Aorta (tissue), 5 donors: ENCODE measurements around the gene INSIG2. TPM values are rescaled to one million over a fixed set of nuclear protein-coding genes. Genes with fewer than 3 reads are reported as not detected.

Experiments
- ATAC-seq: fragments of 200-7000 bp; cut with Tn5 transposase; one replicate; pipeline ENCODE4 v1.9.1; 2022; ENCODE audit warnings: moderate library complexity; ENCODE audit not compliant: low FRiP score
- DNase-seq, 2 donors: peaks; one replicate each; pipeline ENCODE4 v3.0.0-alpha.2; 2020
- H3K27ac ChIP-seq, 2 donors: one replicate each; pipeline ENCODE4 v1.5.1; 2013; ENCODE audit warnings: low read length in 2 of 2, mild to moderate bottlenecking in 2 of 2, moderate library complexity in 2 of 2, control low read depth in 1 of 2, inconsistent platforms in 1 of 2, low read depth in 1 of 2
- H3K27me3 ChIP-seq, 2 donors: one replicate each; pipeline ENCODE4 v1.6.1; 2013; ENCODE audit warnings: control low read depth in 1 of 2, low read length in 1 of 2, mild to moderate bottlenecking in 1 of 2, moderate library complexity in 1 of 2; ENCODE audit not compliant: insufficient read depth in 2 of 2, control insufficient read depth in 1 of 2
- H3K36me3 ChIP-seq, 2 donors: one replicate each; pipeline ENCODE4 v1.6.1; 2013; ENCODE audit warnings: control low read depth in 1 of 2, low read length in 1 of 2, mild to moderate bottlenecking in 1 of 2; ENCODE audit not compliant: insufficient read depth in 2 of 2, control insufficient read depth in 1 of 2
- H3K4me1 ChIP-seq, 2 donors: one replicate each; pipeline ENCODE4 v1.6.1; 2013; ENCODE audit warnings: low read length in 2 of 2, control low read depth in 1 of 2, mild to moderate bottlenecking in 1 of 2, moderate library complexity in 1 of 2; ENCODE audit not compliant: insufficient read depth in 2 of 2, control insufficient read depth in 1 of 2
- H3K4me3 ChIP-seq, 2 donors: one replicate each; pipeline ENCODE4 v1.5.1; 2013; ENCODE audit warnings: low read length in 2 of 2, control low read depth in 1 of 2, mild to moderate bottlenecking in 1 of 2
- H3K9me3 ChIP-seq: one replicate; pipeline ENCODE4 v1.6.1; 2013; ENCODE audit warnings: mild to moderate bottlenecking, low read length; ENCODE audit not compliant: control insufficient read depth
- WGBS, 2 donors: extraction: QIAGEN DNeasy Blood & Tissue Kit; methylation state at CpG; one replicate each; pipeline ENCODE4 v1.1.7; 2013; 5-methylcytosine and 5-hydroxymethylcytosine counted together
- intact Hi-C, 2 donors: fragments of 100-400 bp; cut with DNase I; formaldehyde crosslinking; loops; one replicate each; pipeline versions ENCODE4 v1.14.2 to v1.15.0; 2022
- polyA plus RNA-seq, 2 donors: library from polyadenylated mRNA; stranded (reverse); fragments of 200-250 nt; gene quantifications; one replicate each; pipeline ENCODE4 v1.2.3, GENCODE V29; 2013
- total RNA-seq, 2 donors: library from RNA; stranded (reverse); fragmentation: NEBNext Ultra II Directional; extraction: Animal tissue kit (Norgen Biotek cat#: 25700); gene quantifications; one replicate each; pipeline ENCODE4 v1.2.1, GENCODE V29; 2021
- donor health status: healthy with polysubstance abuse.
- donor health status: Bipolar disorder and iron deficiency.
- donor health status: DM: no; HTN: no; CAD: no.
- donor health status: DM: no; HTN: no; CAD: no.
- donor health status: DM: yes; HTN: yes; CAD: no.

Gene INSIG2
- total and polyA plus RNA-seq, 4 donors: 34.2 to 44.5 (median 39.2) TPM

GRCh38 chr2:118114863-118115262 is 26.6 kb downstream of the INSIG2 start:
- no peak overlapping the region for H3K4me3 ChIP-seq
- WGBS, 2 donors: 75 to 83% methylated on average over 2 of the region's 2 CpGs
- no peak for ATAC-seq
- no peak overlapping the region for H3K27ac ChIP-seq
- peaks cover 0 to 3% of the 10 kb centered on the region in 2 donors for H3K4me1 ChIP-seq
- H3K27me3 ChIP-seq: no peaks in the 10 kb centered on the region
- H3K36me3 ChIP-seq: no peaks in the 10 kb centered on the region
- DNase-seq: no peak
- intact Hi-C loops: no loop called here
- no peaks in the 10 kb centered on the region for H3K9me3 ChIP-seq

- WGBS, 2 donors: 92 to 97% methylated on average over 4 of the region's 4 CpGs
- intact Hi-C loops: no loop called here
- Histone ChIP-seq H3K9me3 (no peaks in the 10 kb centered on the region), H3K4me1 (peaks cover 0 to 3% of the 10 kb centered on the region in 2 donors), H3K36me3 (no peaks in the 10 kb centered on the region), H3K27me3 (no peaks in the 10 kb centered on the region), H3K4me3 (no peak overlapping the region), H3K27ac (no peak overlapping the region)
- ATAC-seq (no peak), DNase-seq (no peak)
These were observed 27.5 kb downstream of the INSIG2 start for GRCh38 chr2:118115761-118116160.

GRCh38 chr2:118118479-118118878 is 30.2 kb downstream of the INSIG2 start:
- intact Hi-C loops: no loop called here
- Histone ChIP-seq H3K4me1 (peaks cover 0 to 6% of the 10 kb centered on the region in 2 donors), H3K27me3 (no peaks in the 10 kb centered on the region), H3K4me3 (no peak overlapping the region), H3K9me3 (no peaks in the 10 kb centered on the region), H3K27ac (peak overlapping the region in 1 of 2 donors; percentile 23), H3K36me3 (no peaks in the 10 kb centered on the region)
- 69 to 77% methylated on average over 5 of the region's 5 CpGs for WGBS, 2 donors
- ATAC-seq (no peak), DNase-seq (no peak)

- no peak for DNase-seq
These were observed 31.0 kb downstream of the INSIG2 start for GRCh38 chr2:118119158-118119727.

GRCh38 chr2:118119761-118120400 is 31.6 kb downstream of the INSIG2 start:
- H3K36me3 ChIP-seq: no peaks in the 10 kb centered on the region
- ATAC-seq (no peak), DNase-seq (no peak)
- H3K4me3 ChIP-seq: no peak overlapping the region
- intact Hi-C loops: loop anchor here in 1 of 2 donors (5.0 kb wide), 1 partner anchor 67 kb away; no protein-coding TSS in a partner anchor
- H3K27ac ChIP-seq: peak overlapping the region in 1 of 2 donors; percentile 82
- no peaks in the 10 kb centered on the region for H3K9me3 ChIP-seq
- peaks cover 0 to 6% of the 10 kb centered on the region in 2 donors for H3K4me1 ChIP-seq
- H3K27me3 ChIP-seq: no peaks in the 10 kb centered on the region
- whole genome bisulfite sequencing, 2 donors: 38 to 40% methylated on average over 8 of the region's 8 CpGs

More at GRCh38 chr2:118119158-118119727, 31.0 kb downstream of the INSIG2 start:
- Histone ChIP-seq H3K4me3 (no peak overlapping the region), H3K4me1 (peaks cover 0 to 6% of the 10 kb centered on the region in 2 donors), H3K36me3 (no peaks in the 10 kb centered on the region), H3K9me3 (no peaks in the 10 kb centered on the region), H3K27ac (peak overlapping the region in 1 of 2 donors; percentile 82), H3K27me3 (no peaks in the 10 kb centered on the region)
- WGBS, 2 donors: 52 to 58% methylated on average over 4 of the region's 4 CpGs
- no peak for ATAC-seq
- intact Hi-C loops: no loop called here

GRCh38 chr2:118120401-118120780 is 32.1 kb downstream of the INSIG2 start:
- Histone ChIP-seq H3K27me3 (no peaks in the 10 kb centered on the region), H3K4me1 (peaks cover 0 to 6% of the 10 kb centered on the region in 2 donors), H3K4me3 (no peak overlapping the region), H3K27ac (no peak overlapping the region), H3K9me3 (no peaks in the 10 kb centered on the region), H3K36me3 (no peaks in the 10 kb centered on the region)
- ATAC-seq (no peak), DNase-seq (no peak)
- intact Hi-C loops: loop anchor here in 1 of 2 donors (5.0 kb wide), 1 partner anchor 67 kb away; no protein-coding TSS in a partner anchor
- 39 to 41% methylated on average over 4 of the region's 4 CpGs for WGBS, 2 donors

- no peak for ATAC-seq
- intact Hi-C loops: loop anchor here in 1 of 2 donors (5.0 kb wide), 1 partner anchor 66 kb away; no protein-coding TSS in a partner anchor
- no peaks in the 10 kb centered on the region for H3K27me3 ChIP-seq
These were observed 32.8 kb downstream of the INSIG2 start for GRCh38 chr2:118121101-118121500.

GRCh38 chr2:118121986-118122524 is 33.8 kb downstream of the INSIG2 start:
- intact Hi-C loops: loop anchor here in 1 of 2 donors (2.0 to 5.0 kb wide), 2 partner anchors 33 to 65 kb away; partner anchors contain the start of gene INSIG2
- Histone ChIP-seq H3K36me3 (no peaks in the 10 kb centered on the region), H3K27me3 (no peaks in the 10 kb centered on the region), H3K4me1 (peaks cover 0 to 6% of the 10 kb centered on the region in 2 donors), H3K9me3 (no peaks in the 10 kb centered on the region), H3K27ac (peak overlapping the region in 1 of 2 donors; percentile 75), H3K4me3 (no peak overlapping the region)
- DNase-seq (no peak), ATAC-seq (no peak)
- WGBS, 2 donors: 78 to 84% methylated on average over 2 of the region's 2 CpGs

More at GRCh38 chr2:118121101-118121500, 32.8 kb downstream of the INSIG2 start:
- H3K4me3 ChIP-seq: no peak overlapping the region
- peaks cover 0 to 6% of the 10 kb centered on the region in 2 donors for H3K4me1 ChIP-seq
- no peak for DNase-seq
- no peaks in the 10 kb centered on the region for H3K36me3 ChIP-seq
- no peak overlapping the region for H3K27ac ChIP-seq
- H3K9me3 ChIP-seq: no peaks in the 10 kb centered on the region
